Tibial artery (tissue), 4 donors: ENCODE data around the gene PDZD4.

ENCODE experiments used
- DNase-seq, 2 donors: peaks; one replicate each; pipeline ENCODE4 v3.0.0-alpha.2; 2019
- H3K27ac ChIP-seq, 2 donors: fragments of 200-600 bp; sonication (generic) in 1 of 2; 1 replicate in 1 of 2; 2 replicates in 1 of 2; pipeline ENCODE4 v1.5.1; 2018 to 2019; ENCODE audit warnings: mild to moderate bottlenecking in 1 of 2
- H3K27me3 ChIP-seq, 2 donors: fragments of 200-600 bp; sonication (generic) in 1 of 2; one replicate each; pipeline versions ENCODE4 v1.5.1 to v1.6.0; 2016 to 2019
- H3K36me3 ChIP-seq, 3 donors: fragments of 200-600 bp; sonication (generic) in 2 of 3; one replicate each; pipeline ENCODE4 v1.5.1; 2016 to 2019; ENCODE audit warnings: mild to moderate bottlenecking in 2 of 3
- H3K4me1 ChIP-seq, 4 donors: fragments of 200-600 bp; sonication (generic) in 2 of 4; 1 replicate in 3 of 4; 2 replicates in 1 of 4; pipeline ENCODE4 v1.5.1; 2016 to 2019
- H3K4me3 ChIP-seq, 2 donors: fragments of 200-600 bp; sonication (generic) in 1 of 2; 1 replicate in 1 of 2; 2 replicates in 1 of 2; pipeline ENCODE4 v1.5.1; 2018 to 2019; ENCODE audit warnings: mild to moderate bottlenecking in 2 of 2
- H3K9me3 ChIP-seq, 3 donors: fragments of 200-600 bp; sonication (generic) in 1 of 3; one replicate each; pipeline ENCODE4 v1.5.1; 2016 to 2019
- CTCF ChIP-seq, 2 experiments: fragments of 200-600 bp in 1 of 2; fragments of 450-650 bp in 1 of 2; IDR thresholded peaks; one replicate each; pipeline ENCODE4 v1.5.1; 2017 to 2019; ENCODE audit warnings: antibody characterized with exemption in 2 of 2, mild to moderate bottlenecking in 1 of 2, moderate library complexity in 1 of 2
- intact Hi-C: fragments of 100-400 bp; cut with DNase I; formaldehyde crosslinking; loops from one replicate; pipeline ENCODE4 v1.15.0; 2023; ENCODE audit warnings: low total_unique reads

Gene PDZD4

DNA sequence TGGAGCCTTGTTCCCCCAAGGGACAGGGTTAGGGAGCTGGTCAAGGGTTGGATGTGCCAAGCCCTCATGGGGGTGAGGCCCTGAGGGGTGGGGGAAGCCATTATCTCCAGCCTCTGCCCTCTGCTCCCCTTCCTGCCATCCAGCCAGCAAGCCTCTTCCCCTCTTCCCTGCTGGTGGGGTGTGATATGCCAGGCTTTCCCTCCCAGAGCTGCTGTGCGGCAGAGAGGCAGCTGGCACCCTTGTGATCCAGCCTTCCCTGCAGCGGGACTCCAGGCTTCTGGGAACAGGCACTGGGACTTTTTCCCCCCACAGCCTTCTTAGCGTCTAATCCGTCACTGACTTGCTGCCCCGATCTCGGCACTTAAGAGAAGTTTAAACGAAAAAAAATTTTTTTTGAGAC lies 29.6 kb downstream of the PDZD4 start:
- H3K27ac ChIP-seq: peak overlapping the region; percentile 54 to 73
- peaks cover 0 to 9% (median 3%) of the 10 kb centered on the region in 3 donors for H3K9me3 ChIP-seq
- no peak for DNase-seq
- no peak overlapping the region for H3K4me3 ChIP-seq
- H3K36me3 ChIP-seq: peaks cover 4 to 35% (median 21%) of the 10 kb centered on the region in 3 donors
- H3K27me3 ChIP-seq: no peaks in the 10 kb centered on the region
- intact Hi-C loops: no loop called here
- no peak for TF ChIP-seq CTCF (IDR thresholded peaks at IDR 0.05)
- H3K4me1 ChIP-seq: peaks cover 0 to 31% (median 10%) of the 10 kb centered on the region in 4 donors

- peaks cover 0 to 36% (median 15%) of the 10 kb centered on the region in 4 donors for H3K4me1 ChIP-seq
- H3K27me3 ChIP-seq: no peaks in the 10 kb centered on the region
- intact Hi-C loops: no loop called here
- peaks cover 0 to 9% (median 3%) of the 10 kb centered on the region in 3 donors for H3K9me3 ChIP-seq
- TF ChIP-seq CTCF (IDR thresholded peaks at IDR 0.05): no peak
- DNase-seq: peak in 1 of 2 donors; percentile 72
- H3K27ac ChIP-seq: peak overlapping the region; percentile 54 to 73
- H3K4me3 ChIP-seq: no peak overlapping the region
- H3K36me3 ChIP-seq: peaks cover 4 to 35% (median 21%) of the 10 kb centered on the region in 3 donors
These were observed 30.1 kb downstream of the PDZD4 start for GRCh38 chrX:153800177-153800722.

- intact Hi-C loops: no loop called here
- Histone ChIP-seq H3K4me1 (peaks cover 0 to 37% (median 16%) of the 10 kb centered on the region in 4 donors), H3K9me3 (peaks cover 0 to 9% (median 4%) of the 10 kb centered on the region in 3 donors)
These were observed 31.0 kb downstream of the PDZD4 start for GRCh38 chrX:153799326-153799725.

GRCh38 chrX:153797415-153798015 lies 32.8 kb downstream of the PDZD4 start:
- peaks cover 4 to 27% (median 21%) of the 10 kb centered on the region in 3 donors for H3K36me3 ChIP-seq
- H3K27me3 ChIP-seq: no peaks in the 10 kb centered on the region
- intact Hi-C loops: no loop called here
- H3K27ac ChIP-seq: no peak overlapping the region
- no peak for TF ChIP-seq CTCF (IDR thresholded peaks at IDR 0.05)
- H3K4me1 ChIP-seq: peaks cover 0 to 47% (median 21%) of the 10 kb centered on the region in 4 donors
- no peak for DNase-seq
- peaks cover 0 to 13% (median 12%) of the 10 kb centered on the region in 3 donors for H3K9me3 ChIP-seq
- no peak overlapping the region for H3K4me3 ChIP-seq

More at GRCh38 chrX:153799326-153799725, 31.0 kb downstream of the PDZD4 start:
- no peaks in the 10 kb centered on the region for H3K27me3 ChIP-seq
- H3K4me3 ChIP-seq: no peak overlapping the region
- peaks cover 4 to 27% (median 21%) of the 10 kb centered on the region in 3 donors for H3K36me3 ChIP-seq
- DNase-seq: no peak
- no peak for TF ChIP-seq CTCF (IDR thresholded peaks at IDR 0.05)
- peak overlapping the region in 1 of 2 donors; percentile 73 for H3K27ac ChIP-seq

DNA sequence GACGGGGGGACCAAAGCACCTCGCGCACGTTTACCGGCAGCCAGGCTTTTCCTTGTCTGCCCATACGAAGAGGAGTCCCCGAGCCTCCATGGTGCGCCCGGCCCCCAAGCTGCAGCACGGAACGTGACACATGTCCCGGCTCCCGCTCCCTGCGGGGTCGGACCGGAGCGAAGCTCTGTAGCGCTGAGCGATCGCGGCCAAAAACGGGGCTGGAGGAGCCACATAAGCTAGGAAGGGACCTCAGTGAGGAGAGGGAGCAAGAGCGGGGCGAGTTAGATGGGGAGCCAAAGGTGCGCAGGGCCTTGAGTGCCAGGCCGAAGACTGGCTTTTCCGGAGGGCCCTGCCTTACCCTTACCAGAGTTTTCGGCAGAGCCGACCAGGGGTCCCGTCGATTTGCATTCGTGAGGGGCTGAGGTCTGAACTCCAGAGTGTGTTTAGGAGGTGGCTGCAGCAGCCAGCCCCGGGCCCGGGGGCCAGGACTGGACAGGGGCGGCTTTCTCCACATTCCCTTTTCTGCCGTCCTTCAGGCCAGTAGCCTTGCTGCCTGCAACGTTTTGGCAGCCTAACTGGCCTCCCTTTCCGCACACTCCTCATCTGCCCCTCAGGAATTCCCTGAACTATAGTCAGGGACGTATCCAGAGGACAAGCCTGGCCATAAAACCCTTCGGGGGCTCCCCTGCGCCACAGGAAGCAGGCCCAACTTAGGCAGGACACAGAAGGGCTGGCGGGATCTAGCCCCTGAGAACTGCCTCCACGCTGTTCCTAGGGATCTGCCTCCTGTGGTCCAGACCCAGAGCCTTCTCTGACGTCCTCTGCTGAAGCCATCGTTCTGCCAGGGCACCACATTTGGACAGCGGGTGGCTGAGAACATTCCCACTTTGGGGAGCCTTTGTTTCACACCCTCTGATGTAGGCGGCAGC lies 35.2 kb downstream of the PDZD4 start:
- no peaks in the 10 kb centered on the region for H3K27me3 ChIP-seq
- peaks cover 0 to 43% (median 22%) of the 10 kb centered on the region in 4 donors for H3K4me1 ChIP-seq
- H3K9me3 ChIP-seq: peaks cover 0 to 13% (median 12%) of the 10 kb centered on the region in 3 donors
- DNase-seq: no peak
- intact Hi-C loops: no loop called here
- TF ChIP-seq CTCF (IDR thresholded peaks at IDR 0.05): no peak
- H3K36me3 ChIP-seq: peaks cover 4 to 30% (median 21%) of the 10 kb centered on the region in 3 donors
- peak overlapping the region; percentile 90 to 93 for H3K27ac ChIP-seq
- H3K4me3 ChIP-seq: peak overlapping the region; percentile 66 to 81
